Brain microvascular endothelial cell (primary cell): Measurements from ENCODE around the gene NFIX.

Source experiments
- DNase-seq: peaks from one replicate; pipeline ENCODE4 v3.0.0-alpha.2; 2020
- H3K27ac ChIP-seq: fragments of 250-450 bp; sonication (Bioruptor Pico); 2 replicates; pipeline ENCODE4 v1.5.1; 2020; ENCODE audit warnings: mild to moderate bottlenecking, moderate library complexity
- H3K27me3 ChIP-seq: fragments of 250-450 bp; sonication (Bioruptor Pico); replicated peaks from 2 replicates; pipeline ENCODE4 v1.5.1; 2020; ENCODE audit warnings: mild to moderate bottlenecking
- H3K36me3 ChIP-seq: fragments of 250-450 bp; sonication (Bioruptor Pico); replicated peaks from 2 replicates; pipeline ENCODE4 v1.5.1; 2020; ENCODE audit warnings: mild to moderate bottlenecking
- H3K4me3 ChIP-seq: 2 replicates; pipeline ENCODE4 v1.5.1; 2011; ENCODE audit warnings: low read depth, mild to moderate bottlenecking, control low read depth, low read length, moderate library complexity
- CTCF ChIP-seq: IDR thresholded peaks from 2 replicates; pipeline ENCODE4 v1.5.1; 2011; ENCODE audit warnings: low read depth, mild to moderate bottlenecking, moderate library complexity, low read length, control low read depth, inconsistent platforms; ENCODE audit errors: missing control alignments
- in situ Hi-C: cut with HindIII; loops from 2 replicates; pipeline ENCODE4 v1.10.0; 2017; ENCODE audit warnings: low sequenced_read_pairs, low pct_ligation_motif_present

NFIX gene

GRCh38 chr19:13060233-13060963, 65.1 kb downstream of the NFIX start:
- in situ Hi-C loops = no loop called here
- no peak overlapping the region for H3K27ac ChIP-seq
- peak overlapping the region; percentile 53 for H3K4me3 ChIP-seq
- H3K36me3 ChIP-seq = no peaks in the 10 kb centered on the region
- no peak for DNase-seq
- TF ChIP-seq CTCF = no peak
- H3K27me3 ChIP-seq = no peaks in the 10 kb centered on the region

- peak; percentile 54 for DNase-seq
- Histone ChIP-seq H3K27ac (no peak overlapping the region), H3K4me3 (peak overlapping the region; percentile 53), H3K36me3 (no peaks in the 10 kb centered on the region), H3K27me3 (no peaks in the 10 kb centered on the region)
- in situ Hi-C loops = no loop called here
- TF ChIP-seq CTCF = peak; percentile 97
Measured at GRCh38 chr19:13060964-13061927, 66.0 kb downstream of the NFIX start.

DNA sequence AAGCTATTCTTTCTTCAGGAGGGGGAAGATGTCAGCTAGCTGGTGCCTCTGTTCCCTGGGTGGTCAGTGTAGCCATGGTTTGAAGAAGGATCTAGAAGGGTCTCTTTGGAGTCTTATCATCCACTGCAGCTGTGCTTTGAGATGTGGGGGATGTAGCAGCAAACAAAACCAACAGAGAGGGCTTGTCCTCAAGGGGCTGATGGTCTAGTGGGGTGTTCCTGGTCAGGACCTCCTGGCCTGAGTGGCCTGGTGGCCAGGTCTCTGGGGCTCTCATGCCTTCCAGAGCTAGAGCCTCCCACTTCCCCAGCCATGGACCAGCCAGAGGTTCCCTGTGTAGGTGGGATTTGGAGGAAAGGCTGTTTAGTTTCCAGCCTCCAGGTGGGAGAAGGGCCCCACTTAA, 67.0 kb downstream of the NFIX start:
- in situ Hi-C loops = no loop called here
- no peak overlapping the region for H3K27ac ChIP-seq
- TF ChIP-seq CTCF = no peak
- no peaks in the 10 kb centered on the region for H3K27me3 ChIP-seq
- no peak for DNase-seq
- H3K36me3 ChIP-seq = no peaks in the 10 kb centered on the region
- H3K4me3 ChIP-seq = no peak overlapping the region

GRCh38 chr19:13063461-13064091, 68.3 kb downstream of the NFIX start:
- no peak for TF ChIP-seq CTCF
- no peak for DNase-seq
- in situ Hi-C loops = no loop called here
- no peaks in the 10 kb centered on the region for H3K27me3 ChIP-seq
- H3K4me3 ChIP-seq = no peak overlapping the region
- H3K36me3 ChIP-seq = no peaks in the 10 kb centered on the region
- H3K27ac ChIP-seq = no peak overlapping the region

GRCh38 chr19:13064092-13064489, 68.8 kb downstream of the NFIX start:
- TF ChIP-seq CTCF = no peak
- Histone ChIP-seq H3K27me3 (no peaks in the 10 kb centered on the region), H3K27ac (no peak overlapping the region), H3K36me3 (no peaks in the 10 kb centered on the region), H3K4me3 (no peak overlapping the region)
- in situ Hi-C loops = no loop called here
- DNase-seq = no peak
